HG03139 (cell line): ENCODE results near the gene CHSY1.
A peak's percentile ranks its signal among the peaks of the same experiment; 100 is the strongest.
"Not testable (repeated sequence)": the region's sequence is repeated elsewhere in the genome, so short reads cannot be mapped to it uniquely, and the experiment has no call there.

ENCODE experiments used
- ATAC-seq: cut with Tn5 transposase; IDR thresholded peaks from one replicate; pipeline ENCODE4 v1.9.1; 2021; ENCODE audit not compliant: unreplicated experiment

The CHSY1 gene

GRCh38 chr15:101251830-101252820 is at the start of gene CHSY1:
Gene CHSY1 (minus strand): TSS chr15:101252048. CDS start chr15:101251456, 592 bp downstream.
- ATAC-seq: peak; percentile 57

- ATAC-seq: no peak
Observed at GRCh38 chr15:101296418-101297405, 44.9 kb upstream of the CHSY1 start.

GRCh38 chr15:101295607-101296161 is 43.8 kb upstream of the CHSY1 start:
- ATAC-seq: no peak

GRCh38 chr15:101294731-101295606 is 43.1 kb upstream of the CHSY1 start, which contains the start of gene SNRPA1:
Gene SNRPA1 (minus strand): TSS chr15:101295248. CDS start chr15:101295178, 70 bp downstream.
- ATAC-seq: peak; percentile 78

- ATAC-seq: no peak
Observed at GRCh38 chr15:101293122-101293521, 41.3 kb upstream of the CHSY1 start.

GRCh38 chr15:101288905-101289513 is 37.2 kb upstream of the CHSY1 start:
- ATAC-seq: no peak

GRCh38 chr15:101287342-101287741 is 35.5 kb upstream of the CHSY1 start:
- ATAC-seq: not testable (repeated sequence)

- no peak for ATAC-seq
Observed at GRCh38 chr15:101286471-101287114, 34.7 kb upstream of the CHSY1 start.

GRCh38 chr15:101283931-101284330 is 32.1 kb upstream of the CHSY1 start:
- no peak for ATAC-seq

GRCh38 chr15:101280007-101280406 is 28.2 kb upstream of the CHSY1 start:
- no peak for ATAC-seq

GRCh38 chr15:101277943-101278564 is 26.2 kb upstream of the CHSY1 start:
- ATAC-seq: no peak

GRCh38 chr15:101277038-101277822 is 25.4 kb upstream of the CHSY1 start, which contains the start of gene SELENOS:
Gene SELENOS (minus strand): TSS chr15:101277485. CDS start chr15:101277417, 68 bp downstream.
- peak; percentile 91 for ATAC-seq

- no peak for ATAC-seq
Observed at GRCh38 chr15:101276501-101277037, 24.7 kb upstream of the CHSY1 start.

- no peak for ATAC-seq
Observed at GRCh38 chr15:101275018-101275417, 23.2 kb upstream of the CHSY1 start.

- no peak for ATAC-seq
Observed at GRCh38 chr15:101273534-101273933, 21.7 kb upstream of the CHSY1 start.

GRCh38 chr15:101272584-101272983 is 20.7 kb upstream of the CHSY1 start:
- no peak for ATAC-seq

- ATAC-seq: no peak
Observed at GRCh38 chr15:101269479-101270223, 17.8 kb upstream of the CHSY1 start.
